ENCODE results near the gene BAD. TPM values are rescaled to one million over a fixed set of nuclear protein-coding genes. Genes with fewer than 3 reads are reported as not detected.

BAD gene
- total and polyA plus RNA-seq, 2 of the 13 experiments (the other 11 are each of a cell fraction or from before 2014, with no cell fraction given): 17.9 to 28.5 TPM

DNA sequence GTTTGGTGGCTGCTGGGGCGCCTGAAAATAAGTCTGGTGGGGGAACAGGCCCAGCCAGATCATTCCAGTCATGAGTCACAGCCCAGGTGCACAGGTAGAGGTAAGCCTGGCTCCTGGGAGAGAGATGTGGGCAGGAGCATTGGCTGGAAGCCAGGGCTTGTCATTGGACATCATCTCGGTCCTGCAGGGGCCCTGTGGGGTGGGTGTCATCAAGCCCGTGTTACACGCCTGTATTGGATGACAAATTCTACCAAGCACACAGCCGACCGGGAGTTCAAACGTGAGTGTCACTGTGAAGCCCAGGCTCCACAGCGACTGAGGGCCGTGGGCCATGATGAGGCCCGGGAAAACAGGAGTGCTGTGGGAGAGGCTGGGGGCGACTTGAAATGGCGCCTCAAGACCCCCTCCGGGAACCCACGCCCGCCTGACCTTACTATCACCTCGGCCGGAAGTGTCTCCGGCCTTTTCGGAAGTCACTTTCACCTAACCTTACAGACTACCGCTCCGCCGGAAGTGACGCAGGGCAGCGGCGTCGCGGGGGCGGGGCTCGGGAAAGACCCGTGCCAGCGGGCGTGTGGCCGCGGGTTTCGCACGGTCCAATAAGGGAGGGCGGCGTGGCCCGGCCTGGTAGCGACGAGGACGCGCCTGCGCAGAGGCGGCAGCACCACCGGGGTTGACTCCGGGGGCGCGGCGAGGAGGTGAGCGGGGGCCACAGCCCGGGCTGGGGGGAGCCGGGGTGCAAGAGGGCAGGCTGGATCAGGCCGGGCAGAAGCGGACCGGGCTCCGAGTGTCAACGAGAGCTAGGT, 43.8 kb downstream of the BAD start, which contains the start of gene FKBP2 (continued):
- no peak for TF ChIP-seq ZNF75D (CRISPR knock-in tag; IDR thresholded peaks at IDR 0.05; ENCODE audit: borderline replicate concordance)
- TF ChIP-seq, protein P1, sequence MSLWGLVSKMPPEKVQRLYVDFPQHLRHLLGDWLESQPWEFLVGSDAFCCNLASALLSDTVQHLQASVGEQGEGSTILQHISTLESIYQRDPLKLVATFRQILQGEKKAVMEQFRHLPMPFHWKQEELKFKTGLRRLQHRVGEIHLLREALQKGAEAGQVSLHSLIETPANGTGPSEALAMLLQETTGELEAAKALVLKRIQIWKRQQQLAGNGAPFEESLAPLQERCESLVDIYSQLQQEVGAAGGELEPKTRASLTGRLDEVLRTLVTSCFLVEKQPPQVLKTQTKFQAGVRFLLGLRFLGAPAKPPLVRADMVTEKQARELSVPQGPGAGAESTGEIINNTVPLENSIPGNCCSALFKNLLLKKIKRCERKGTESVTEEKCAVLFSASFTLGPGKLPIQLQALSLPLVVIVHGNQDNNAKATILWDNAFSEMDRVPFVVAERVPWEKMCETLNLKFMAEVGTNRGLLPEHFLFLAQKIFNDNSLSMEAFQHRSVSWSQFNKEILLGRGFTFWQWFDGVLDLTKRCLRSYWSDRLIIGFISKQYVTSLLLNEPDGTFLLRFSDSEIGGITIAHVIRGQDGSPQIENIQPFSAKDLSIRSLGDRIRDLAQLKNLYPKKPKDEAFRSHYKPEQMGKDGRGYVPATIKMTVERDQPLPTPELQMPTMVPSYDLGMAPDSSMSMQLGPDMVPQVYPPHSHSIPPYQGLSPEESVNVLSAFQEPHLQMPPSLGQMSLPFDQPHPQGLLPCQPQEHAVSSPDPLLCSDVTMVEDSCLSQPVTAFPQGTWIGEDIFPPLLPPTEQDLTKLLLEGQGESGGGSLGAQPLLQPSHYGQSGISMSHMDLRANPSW (CRISPR knock-in tag; IDR thresholded peaks at IDR 0.05; ENCODE audit: borderline replicate concordance): peak; percentile 53; the same call in 1 of the 2 replicates
- peak; percentile 71 for TF ChIP-seq RXRB (CRISPR knock-in tag; IDR thresholded peaks at IDR 0.05; ENCODE audit: borderline replicate concordance)
- no peak for TF ChIP-seq ZNF644 (CRISPR knock-in tag; IDR thresholded peaks at IDR 0.05; ENCODE audit: low read depth)
- TF ChIP-seq PHF8 (CRISPR knock-in tag; IDR thresholded peaks at IDR 0.05): peak; percentile 65; the same call in 1 of the 2 replicates
- TF ChIP-seq FOXP4 (CRISPR knock-in tag; IDR thresholded peaks at IDR 0.05): peak; percentile 54
- no peak; the same call in 1 of the 2 replicates for TF ChIP-seq ZNF333 (CRISPR knock-in tag; IDR thresholded peaks at IDR 0.05; ENCODE audit: borderline replicate concordance)
- no peak; the same call in 1 of the 2 replicates for TF ChIP-seq ERF (CRISPR knock-in tag; IDR thresholded peaks at IDR 0.05)
- TF ChIP-seq ZNF230 (CRISPR knock-in tag; IDR thresholded peaks at IDR 0.05): peak; percentile 56; the same call in 1 of the 2 replicates
- TF ChIP-seq SP4 (CRISPR knock-in tag; IDR thresholded peaks at IDR 0.05): peak; percentile 86
- peak; percentile 87 for TF ChIP-seq GATAD1 (CRISPR knock-in tag; IDR thresholded peaks at IDR 0.05)
- TF ChIP-seq TFDP1 (CRISPR knock-in tag; IDR thresholded peaks at IDR 0.05; ENCODE audit: borderline replicate concordance): peak; percentile 84
- TF ChIP-seq HMG20B (CRISPR knock-in tag; conservative IDR thresholded peaks at IDR 0.05): no peak
- no peak for TF ChIP-seq ZNF331 (CRISPR knock-in tag; IDR thresholded peaks at IDR 0.05)
- TF ChIP-seq ZNF773 (CRISPR knock-in tag; IDR thresholded peaks at IDR 0.05; ENCODE audit: borderline replicate concordance): peak; percentile 41; the same call in 1 of the 2 replicates
- no peak for TF ChIP-seq MBNL3 (CRISPR knock-in tag; conservative IDR thresholded peaks at IDR 0.05)
- TF ChIP-seq RBM39 (IDR thresholded peaks at IDR 0.05; ENCODE audit: low read depth, low read length, poor library complexity, severe bottlenecking): no peak
- TF ChIP-seq, protein P2, sequence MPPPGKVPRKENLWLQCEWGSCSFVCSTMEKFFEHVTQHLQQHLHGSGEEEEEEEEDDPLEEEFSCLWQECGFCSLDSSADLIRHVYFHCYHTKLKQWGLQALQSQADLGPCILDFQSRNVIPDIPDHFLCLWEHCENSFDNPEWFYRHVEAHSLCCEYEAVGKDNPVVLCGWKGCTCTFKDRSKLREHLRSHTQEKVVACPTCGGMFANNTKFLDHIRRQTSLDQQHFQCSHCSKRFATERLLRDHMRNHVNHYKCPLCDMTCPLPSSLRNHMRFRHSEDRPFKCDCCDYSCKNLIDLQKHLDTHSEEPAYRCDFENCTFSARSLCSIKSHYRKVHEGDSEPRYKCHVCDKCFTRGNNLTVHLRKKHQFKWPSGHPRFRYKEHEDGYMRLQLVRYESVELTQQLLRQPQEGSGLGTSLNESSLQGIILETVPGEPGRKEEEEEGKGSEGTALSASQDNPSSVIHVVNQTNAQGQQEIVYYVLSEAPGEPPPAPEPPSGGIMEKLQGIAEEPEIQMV (CRISPR knock-in tag; IDR thresholded peaks at IDR 0.05; ENCODE audit: low read depth): peak; percentile 27; the same call in 1 of the 2 replicates
- no peak for TF ChIP-seq ZBTB46 (CRISPR knock-in tag; IDR thresholded peaks at IDR 0.05; ENCODE audit: borderline replicate concordance)
